ENCODE data around the gene CSMD2. TPM values are rescaled to one million over a fixed set of nuclear protein-coding genes. Genes with fewer than 3 reads are reported as not detected.
A peak's percentile ranks its signal among the peaks of the same experiment; 100 is the strongest.

Gene CSMD2
- polyA plus RNA-seq, 1 experiment: 2.3 TPM

DNA sequence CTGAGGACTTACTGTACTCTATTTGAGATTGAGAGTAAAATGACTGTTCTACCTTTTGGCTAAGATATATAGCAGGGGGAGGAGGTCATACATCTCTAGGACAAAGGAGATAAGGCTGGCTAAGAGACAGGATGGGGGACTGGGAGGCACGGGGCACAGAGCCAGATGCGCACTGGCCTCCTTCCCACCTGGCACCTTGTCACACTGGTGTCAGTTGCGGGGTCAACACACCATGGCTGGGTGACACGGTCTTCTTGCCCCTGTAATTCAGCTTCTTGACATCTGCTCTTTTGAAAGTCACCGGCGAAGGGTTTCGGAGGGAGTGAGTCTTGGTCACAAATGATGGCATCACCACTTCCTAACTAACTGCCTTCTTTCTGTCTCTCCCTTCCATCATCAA, 515.3 kb downstream of the CSMD2 start:
- TF ChIP-seq, protein P1, sequence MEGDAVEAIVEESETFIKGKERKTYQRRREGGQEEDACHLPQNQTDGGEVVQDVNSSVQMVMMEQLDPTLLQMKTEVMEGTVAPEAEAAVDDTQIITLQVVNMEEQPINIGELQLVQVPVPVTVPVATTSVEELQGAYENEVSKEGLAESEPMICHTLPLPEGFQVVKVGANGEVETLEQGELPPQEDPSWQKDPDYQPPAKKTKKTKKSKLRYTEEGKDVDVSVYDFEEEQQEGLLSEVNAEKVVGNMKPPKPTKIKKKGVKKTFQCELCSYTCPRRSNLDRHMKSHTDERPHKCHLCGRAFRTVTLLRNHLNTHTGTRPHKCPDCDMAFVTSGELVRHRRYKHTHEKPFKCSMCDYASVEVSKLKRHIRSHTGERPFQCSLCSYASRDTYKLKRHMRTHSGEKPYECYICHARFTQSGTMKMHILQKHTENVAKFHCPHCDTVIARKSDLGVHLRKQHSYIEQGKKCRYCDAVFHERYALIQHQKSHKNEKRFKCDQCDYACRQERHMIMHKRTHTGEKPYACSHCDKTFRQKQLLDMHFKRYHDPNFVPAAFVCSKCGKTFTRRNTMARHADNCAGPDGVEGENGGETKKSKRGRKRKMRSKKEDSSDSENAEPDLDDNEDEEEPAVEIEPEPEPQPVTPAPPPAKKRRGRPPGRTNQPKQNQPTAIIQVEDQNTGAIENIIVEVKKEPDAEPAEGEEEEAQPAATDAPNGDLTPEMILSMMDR (IDR thresholded peaks at IDR 0.05; ENCODE audit: low read depth, low read length): no peak
- Histone ChIP-seq H3K27me3 (ENCODE audit: control insufficient read depth, insufficient read depth, low read length) (no peaks in the 10 kb centered on the region), H3K27ac (ENCODE audit: low read depth, low read length) (no peak overlapping the region), H3K9me3 (ENCODE audit: control insufficient read depth, insufficient read depth, low read length) (no peaks in the 10 kb centered on the region), H3K4me3 (ENCODE audit: low read depth, low read length) (no peak overlapping the region)
- POLR2A ChIA-PET: no interaction called here
- CTCF ChIA-PET: no interaction called here
- no peak for DNase-seq (ENCODE audit: low read depth, low spot score)

DNA sequence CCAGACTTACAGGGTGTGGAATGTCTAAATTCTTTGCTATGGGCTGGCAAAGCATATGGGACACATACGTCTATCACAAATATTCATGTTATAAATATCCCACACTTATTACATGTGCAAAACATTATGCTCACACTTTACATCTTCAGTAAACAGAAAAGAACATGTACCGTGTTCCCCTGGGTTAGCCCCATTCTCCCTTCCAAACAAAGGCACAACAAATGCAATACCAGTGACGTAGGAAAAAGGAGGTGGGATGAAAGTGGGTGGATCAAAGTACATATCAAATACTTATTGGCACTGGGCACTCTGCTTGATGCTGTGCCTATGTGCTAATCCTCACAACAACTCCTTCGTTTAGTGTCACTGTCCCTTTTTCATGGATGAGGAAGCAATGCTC, 521.8 kb downstream of the CSMD2 start:
- no peaks in the 10 kb centered on the region for H3K9me3 ChIP-seq (ENCODE audit: control insufficient read depth, insufficient read depth, low read length)
- no peak overlapping the region for H3K27ac ChIP-seq (ENCODE audit: low read depth, low read length)
- H3K27me3 ChIP-seq (ENCODE audit: control insufficient read depth, insufficient read depth, low read length): no peaks in the 10 kb centered on the region

DNA sequence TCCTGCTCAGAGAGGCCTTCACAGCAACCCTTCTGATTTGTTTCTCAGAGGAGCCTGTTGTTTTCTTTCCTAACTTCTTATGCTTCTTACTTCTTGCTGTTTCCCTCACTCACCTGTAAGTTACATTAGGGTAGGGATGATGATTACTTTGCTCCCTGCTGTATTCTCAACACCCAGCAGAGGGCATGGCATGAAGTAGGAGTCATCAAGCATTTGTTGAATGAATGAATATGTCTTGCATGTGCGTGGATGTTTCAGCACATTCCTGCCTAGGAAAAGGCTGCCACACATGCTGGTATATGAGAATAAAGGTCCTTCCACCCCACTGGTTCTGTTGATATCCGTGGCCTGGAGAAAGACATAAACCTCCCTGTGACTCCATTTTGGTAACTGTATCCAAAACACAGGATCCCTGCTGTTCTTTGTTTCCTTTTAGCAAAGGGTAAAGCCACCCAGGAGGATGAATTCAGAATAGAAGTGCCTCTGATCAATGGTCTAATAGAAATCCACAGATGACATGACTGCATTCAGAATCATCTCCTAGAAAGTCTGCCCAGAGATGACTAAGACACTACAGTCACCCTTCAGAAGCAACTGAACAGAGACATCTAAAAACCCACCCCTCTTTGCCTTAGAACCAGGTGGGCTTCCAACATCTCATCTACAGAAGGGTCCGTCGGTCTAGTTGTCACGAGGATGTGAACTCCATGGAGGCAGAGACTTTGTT, 523.8 kb downstream of the CSMD2 start:
- POLR2A ChIA-PET: no interaction called here
- DNase-seq (ENCODE audit: low read depth, low spot score): no peak
- CTCF ChIA-PET: interaction anchor here (0.8 to 3.4 kb wide), 3 partner anchors 11 to 522 kb away, joined by 3 to 13 read pairs (median 6); no protein-coding TSS in a partner anchor

More for the DNA sequence above, 521.8 kb downstream of the CSMD2 start:
- ChIA-PET POLR2A (no interaction called here), CTCF (interaction anchor here (1.3 kb wide), 1 partner anchor 10 kb away, joined by 12 read pairs; no protein-coding TSS in a partner anchor)
- no peak for DNase-seq (ENCODE audit: low read depth, low spot score)
- TF ChIP-seq, protein P1 (IDR thresholded peaks at IDR 0.05; ENCODE audit: low read depth, low read length): no peak
- no peak overlapping the region for H3K4me3 ChIP-seq (ENCODE audit: low read depth, low read length)

DNA sequence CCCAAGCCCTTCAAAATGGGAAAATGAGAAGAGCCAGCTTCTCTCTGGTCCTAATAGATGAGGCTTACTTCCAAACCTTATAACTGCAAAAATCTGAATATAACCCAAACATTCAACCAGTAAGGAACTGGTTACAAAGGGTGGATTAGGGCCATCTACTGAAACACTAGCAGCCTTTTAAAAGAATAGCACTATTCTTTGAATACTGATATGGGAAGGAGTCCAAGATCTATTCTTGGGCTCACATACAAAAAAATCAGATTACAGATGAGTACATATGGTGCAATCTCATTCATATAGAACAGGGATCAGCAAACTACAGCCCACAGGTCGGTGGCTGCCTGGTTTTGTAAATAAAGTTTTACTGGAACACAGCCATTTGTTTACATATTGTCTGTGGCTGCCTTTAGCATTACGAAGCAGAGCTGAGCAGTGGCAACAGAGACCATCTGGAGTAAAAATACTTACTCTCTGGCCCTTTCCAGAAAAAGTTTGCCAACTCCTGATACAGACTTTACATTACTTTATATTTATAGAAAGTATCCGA, 524.8 kb downstream of the CSMD2 start:
- peak; percentile 53 for DNase-seq (ENCODE audit: low read depth, low spot score)
- Histone ChIP-seq H3K27ac (ENCODE audit: low read depth, low read length) (no peak overlapping the region), H3K27me3 (ENCODE audit: control insufficient read depth, insufficient read depth, low read length) (no peaks in the 10 kb centered on the region), H3K9me3 (ENCODE audit: control insufficient read depth, insufficient read depth, low read length) (no peaks in the 10 kb centered on the region), H3K4me3 (ENCODE audit: low read depth, low read length) (no peak overlapping the region)
- POLR2A ChIA-PET: interaction anchor here (0.6 kb wide), 1 partner anchor 222 kb away, joined by 6 read pairs; no protein-coding TSS in a partner anchor
- TF ChIP-seq, protein P1 (IDR thresholded peaks at IDR 0.05; ENCODE audit: low read depth, low read length): no peak
- CTCF ChIA-PET: interaction anchor here (0.6 to 3.4 kb wide), 5 partner anchors 10 to 523 kb away, joined by 3 to 13 read pairs (median 4); no protein-coding TSS in a partner anchor

More for the DNA sequence above, 523.8 kb downstream of the CSMD2 start:
- TF ChIP-seq, protein P1 (IDR thresholded peaks at IDR 0.05; ENCODE audit: low read depth, low read length): peak; percentile 59
- H3K9me3 ChIP-seq (ENCODE audit: control insufficient read depth, insufficient read depth, low read length): no peaks in the 10 kb centered on the region
- no peak overlapping the region for H3K4me3 ChIP-seq (ENCODE audit: low read depth, low read length)
- H3K27me3 ChIP-seq (ENCODE audit: control insufficient read depth, insufficient read depth, low read length): no peaks in the 10 kb centered on the region
- H3K27ac ChIP-seq (ENCODE audit: low read depth, low read length): peak overlapping the region; percentile 31
